Hepatocyte (in vitro differentiated cells): Measurements from ENCODE around the gene MOGAT1.

Experiments used
- EZH2 ChIP-seq: fragments of 200-600 bp; sonication (generic); IDR thresholded peaks from 2 replicates; pipeline ENCODE4 v1.6.1; 2016; ENCODE audit warnings: antibody characterized with exemption, mild to moderate bottlenecking, borderline replicate concordance
- EZH2phosphoT487 ChIP-seq: fragments of 200-600 bp; sonication (generic); IDR thresholded peaks from one replicate; pipeline ENCODE4 v1.6.1; 2018; ENCODE audit warnings: antibody characterized with exemption, mild to moderate bottlenecking, low read depth, moderate library complexity; ENCODE audit not compliant: unreplicated experiment, severe bottlenecking

GRCh38 chr2:222701233-222701632, 29.8 kb downstream of the MOGAT1 start:
- no peak for TF ChIP-seq EZH2phosphoT487
- TF ChIP-seq EZH2: no peak
